ENCODE measurements around the gene NFIA.

NFIA gene

DNA sequence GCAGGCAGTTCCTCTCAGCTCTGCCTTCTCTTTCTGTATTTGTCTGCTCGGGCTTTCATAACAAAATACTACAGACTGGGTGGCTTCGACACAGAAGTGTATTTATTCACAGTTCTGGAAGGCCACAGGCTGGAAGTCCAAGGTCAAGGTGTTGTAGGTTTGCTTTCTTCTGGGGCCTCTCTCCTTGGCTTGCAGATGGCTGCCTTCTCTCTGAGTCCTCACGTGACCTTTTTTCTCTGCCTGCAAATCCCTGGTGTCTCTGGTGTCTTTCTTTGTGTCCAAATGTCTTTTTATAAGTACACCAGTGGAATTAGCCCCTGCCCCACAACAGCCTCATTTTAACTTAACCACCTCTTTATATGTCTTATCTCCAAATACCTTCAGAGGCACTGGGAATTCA is 392.6 kb downstream of the NFIA start:
- no peak for DNase-seq

DNA sequence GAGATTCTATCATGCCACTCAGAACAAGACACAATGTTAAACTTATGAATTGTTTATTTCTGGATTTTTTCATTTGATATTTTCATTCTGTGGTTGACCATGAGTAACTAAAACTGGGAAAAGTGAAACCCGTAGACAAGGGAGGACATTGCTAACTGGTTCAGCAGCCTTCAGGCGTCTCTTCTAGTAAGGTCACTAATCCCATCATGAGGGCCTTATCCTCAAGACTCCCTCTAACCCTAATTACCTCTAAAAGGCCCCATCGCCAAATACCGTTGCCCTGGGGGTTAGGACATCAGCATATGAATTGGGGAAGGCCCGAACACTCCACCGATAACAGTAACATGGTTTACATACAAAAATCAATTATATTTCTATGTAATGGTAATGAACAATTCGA is 394.9 kb downstream of the NFIA start:
- no peak for DNase-seq

DNA sequence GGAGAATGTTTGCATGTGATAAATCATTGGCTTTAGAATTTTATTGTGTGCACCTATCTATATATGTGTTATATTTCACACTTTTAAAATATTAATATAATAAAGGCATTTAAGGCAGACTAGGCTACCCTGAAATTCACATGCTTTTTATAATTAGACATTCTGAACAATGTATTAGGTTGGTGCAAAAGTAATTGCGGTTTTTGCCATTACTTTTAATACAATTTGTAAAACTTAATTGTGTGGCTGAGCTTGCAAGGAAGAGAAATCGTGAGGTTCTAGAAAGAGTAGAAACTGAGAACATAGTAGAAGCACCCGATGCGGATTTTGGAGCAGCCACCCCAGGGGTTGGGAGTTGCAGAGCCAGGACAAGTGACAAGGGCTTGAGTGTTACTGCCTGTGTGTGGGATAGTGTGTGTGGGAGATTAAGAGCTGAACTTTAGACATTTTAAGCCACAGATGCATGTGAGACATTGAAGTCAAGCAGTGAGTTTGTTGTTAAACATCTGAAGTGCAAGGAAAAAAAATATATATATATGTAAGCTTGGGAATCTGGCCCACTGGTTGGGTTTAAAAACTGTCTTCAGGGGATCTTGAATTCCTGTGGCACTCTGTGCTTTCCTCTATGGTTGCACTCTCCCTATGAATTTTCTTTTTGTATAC is 398.0 kb downstream of the NFIA start:
- no peak for DNase-seq

- DNase-seq: no peak
These were observed 399.0 kb downstream of the NFIA start for GRCh38 chr1:61481315-61481715.

DNA sequence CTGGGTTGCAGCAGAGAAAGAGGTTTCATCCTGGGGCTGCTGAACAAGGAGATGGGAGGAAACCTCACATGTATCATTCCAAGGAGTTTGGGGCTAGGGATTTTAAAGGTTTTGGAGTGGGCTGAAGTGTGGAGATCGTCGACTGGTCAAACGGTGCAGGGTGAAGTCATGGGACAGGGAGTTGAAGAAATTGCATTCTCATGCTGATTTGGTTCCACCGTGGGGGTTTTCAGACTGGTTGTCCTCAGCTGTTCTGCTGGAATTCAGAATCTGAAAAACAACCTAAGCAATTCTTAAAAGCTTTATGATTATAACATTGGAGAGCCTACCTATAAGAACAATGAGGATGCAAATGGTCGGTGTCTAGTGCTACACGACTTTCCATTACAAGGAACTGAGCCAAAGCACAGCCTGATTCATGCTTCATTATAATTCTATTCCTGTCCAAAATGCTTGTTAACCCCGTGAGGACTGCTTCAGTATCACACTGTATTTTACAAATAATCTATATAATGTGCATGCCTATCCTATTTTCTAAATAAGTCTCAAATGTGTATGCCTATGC is 399.9 kb downstream of the NFIA start:
- no peak for DNase-seq

DNA sequence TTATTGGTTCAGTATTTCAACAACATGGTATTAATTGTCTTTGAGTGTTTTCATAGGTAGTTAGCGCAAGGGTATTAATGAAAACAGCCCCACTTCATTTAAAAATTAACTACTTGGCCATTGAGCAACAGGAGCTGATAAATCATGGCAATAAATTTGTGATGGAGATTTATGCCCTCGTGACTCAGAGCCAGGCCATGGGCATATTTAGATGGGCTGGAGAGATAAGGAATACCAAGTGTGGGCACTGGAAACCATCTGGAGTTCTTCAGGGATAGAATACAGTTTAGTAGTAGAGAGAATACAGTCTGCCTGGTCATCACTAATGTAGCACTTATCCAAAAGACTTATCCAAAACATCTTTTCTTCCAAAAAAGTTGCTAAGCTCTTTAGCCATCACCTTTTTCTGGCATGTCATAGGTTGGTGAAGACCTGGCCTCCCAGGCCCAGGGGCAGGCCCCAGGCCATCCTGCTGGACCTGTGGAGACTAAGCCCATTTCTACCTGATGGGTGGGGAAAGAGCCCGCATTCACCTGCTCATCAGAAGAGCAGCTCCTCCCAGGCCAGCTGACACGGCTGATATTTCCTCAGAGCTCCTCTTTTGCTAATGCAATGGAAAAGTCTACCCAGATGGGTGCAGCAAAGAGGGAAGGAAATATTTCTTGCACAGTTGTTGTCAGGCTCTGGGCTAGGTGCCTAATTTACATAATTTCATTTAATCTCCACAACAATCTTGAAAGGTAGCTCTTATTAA is 404.6 kb downstream of the NFIA start:
- no peak for DNase-seq

DNA sequence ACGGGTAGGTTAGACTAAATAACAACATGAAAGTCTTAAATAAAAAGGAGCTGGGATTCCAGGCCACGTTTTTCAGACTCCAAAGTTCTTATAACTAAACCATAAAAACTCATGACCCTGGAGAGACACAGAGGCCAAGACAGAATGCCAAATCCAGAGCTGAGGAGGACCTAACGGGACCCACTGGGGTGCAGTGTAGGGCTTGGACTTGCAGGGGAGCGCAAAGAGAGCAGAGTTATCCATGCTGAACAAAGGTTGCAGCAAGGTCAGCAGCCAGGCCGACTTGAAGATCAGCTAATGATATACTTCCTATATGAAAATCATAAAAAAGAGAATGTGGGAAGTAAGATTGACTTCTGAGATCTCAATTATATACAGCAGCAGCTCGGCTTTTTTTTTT is 405.4 kb downstream of the NFIA start:
- no peak for DNase-seq

DNA sequence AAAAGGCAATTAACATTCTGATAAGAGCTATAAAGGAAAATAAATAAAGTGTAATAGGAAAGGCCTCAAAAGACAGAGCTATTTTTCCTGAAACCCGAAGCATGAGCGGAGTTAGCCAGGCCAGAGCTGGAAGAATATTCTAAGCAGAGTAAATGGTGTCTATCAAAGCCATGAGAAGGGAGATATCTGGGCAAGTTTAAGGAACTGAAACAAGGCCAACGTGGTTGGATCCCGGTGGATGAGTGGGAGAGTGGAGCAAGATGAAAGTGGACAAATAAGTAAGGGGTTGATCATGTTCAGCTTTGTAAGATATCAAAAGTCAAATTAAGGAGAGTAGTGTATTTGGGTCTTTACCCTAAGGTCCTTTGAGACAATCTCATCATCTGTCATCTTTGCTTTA is 408.6 kb downstream of the NFIA start:
- no peak for DNase-seq

DNA sequence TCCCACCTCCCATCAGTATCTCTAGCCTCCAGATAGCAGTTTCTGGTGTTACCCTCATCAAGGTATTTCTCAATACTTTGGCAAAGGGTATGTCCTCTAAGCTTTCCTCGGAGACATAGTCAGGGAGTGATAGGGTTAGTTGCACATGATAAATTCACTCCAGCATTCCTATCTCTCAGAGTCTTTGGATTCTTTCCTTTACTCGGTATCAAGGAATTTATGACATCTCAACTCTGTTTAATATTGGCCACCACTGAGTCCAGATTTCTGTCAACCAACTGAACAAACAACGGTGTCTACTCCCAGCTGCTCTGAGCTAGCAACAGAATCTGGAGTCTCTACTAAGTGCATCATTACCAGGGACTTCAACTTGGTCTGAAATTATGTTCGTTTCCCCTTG is 409.1 kb downstream of the NFIA start:
- no peak for DNase-seq

DNA sequence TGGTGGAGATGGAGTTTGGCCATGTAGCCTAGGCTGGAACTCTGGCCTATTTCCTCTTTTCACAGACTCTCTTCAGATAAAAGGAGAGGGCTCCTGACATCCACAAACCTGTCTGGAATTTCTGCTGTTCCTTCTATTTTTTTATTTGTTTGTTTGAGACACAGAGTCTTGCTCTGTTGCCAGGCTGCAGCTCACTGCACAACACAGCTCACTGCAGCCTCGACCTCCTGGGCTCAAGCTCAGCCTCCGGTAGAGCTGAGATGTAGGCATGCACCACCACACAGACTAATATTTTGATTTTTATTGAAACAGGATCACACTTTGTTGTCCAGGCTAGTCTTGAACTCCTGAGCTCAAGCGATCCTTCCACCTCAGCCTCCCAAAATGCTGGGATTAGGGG is 411.6 kb downstream of the NFIA start:
- DNase-seq: no peak

DNA sequence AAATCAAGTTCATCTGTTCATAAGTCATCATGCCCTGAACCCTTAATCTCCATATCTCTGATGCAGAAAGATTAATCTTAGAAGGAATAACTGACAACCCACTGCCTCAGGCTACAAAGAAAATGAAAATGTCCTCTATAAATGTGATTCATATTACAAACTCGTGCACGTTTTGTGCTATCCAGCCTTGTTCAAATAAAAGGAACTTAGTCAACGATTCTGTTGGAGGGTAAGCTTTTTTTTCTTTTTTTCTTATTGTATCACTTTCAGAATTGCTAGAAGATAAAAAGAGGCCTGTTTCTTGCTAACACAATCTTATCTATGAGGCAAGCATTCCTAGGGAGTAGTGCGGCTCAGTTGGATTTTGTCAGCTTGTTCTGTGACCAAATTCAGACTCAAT is 414.1 kb downstream of the NFIA start:
- no peak for DNase-seq

DNA sequence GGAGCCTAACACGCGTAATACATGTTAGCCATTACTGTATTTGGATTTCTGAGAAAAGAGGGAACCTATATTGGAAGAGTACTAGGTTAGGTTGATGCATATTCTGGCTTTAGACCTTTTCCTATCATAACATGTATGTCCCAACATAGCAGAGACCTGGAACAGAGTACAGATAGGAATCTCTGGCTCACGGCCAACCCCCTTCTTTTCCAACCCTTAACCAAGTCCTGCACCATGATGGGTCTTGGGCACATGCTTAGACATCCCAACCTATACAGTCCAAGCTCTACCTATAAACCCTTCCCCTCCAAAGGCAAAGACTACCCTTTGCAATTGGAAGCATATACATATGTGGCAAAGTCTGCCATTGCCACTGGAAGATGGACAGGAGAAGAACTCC is 414.7 kb downstream of the NFIA start:
- no peak for DNase-seq

DNA sequence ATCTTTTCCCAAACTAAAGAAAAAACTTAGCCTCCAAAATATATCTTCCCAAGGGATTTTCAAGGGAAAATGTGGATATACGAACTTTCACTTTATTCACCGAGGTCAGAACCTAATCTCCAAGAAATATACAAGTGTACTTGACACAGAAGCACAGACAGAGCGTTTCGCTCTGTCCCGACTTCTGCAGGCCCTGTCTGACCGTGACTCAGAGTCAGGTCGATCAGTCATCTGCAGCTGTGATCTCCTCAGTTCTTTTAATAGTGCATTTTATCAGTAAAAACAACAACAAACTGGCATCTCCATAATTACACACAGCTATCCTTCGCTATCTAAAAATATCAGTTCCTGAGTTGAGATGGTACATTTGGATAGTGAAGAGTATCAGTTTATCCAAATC is 416.0 kb downstream of the NFIA start:
- no peak for DNase-seq

DNA sequence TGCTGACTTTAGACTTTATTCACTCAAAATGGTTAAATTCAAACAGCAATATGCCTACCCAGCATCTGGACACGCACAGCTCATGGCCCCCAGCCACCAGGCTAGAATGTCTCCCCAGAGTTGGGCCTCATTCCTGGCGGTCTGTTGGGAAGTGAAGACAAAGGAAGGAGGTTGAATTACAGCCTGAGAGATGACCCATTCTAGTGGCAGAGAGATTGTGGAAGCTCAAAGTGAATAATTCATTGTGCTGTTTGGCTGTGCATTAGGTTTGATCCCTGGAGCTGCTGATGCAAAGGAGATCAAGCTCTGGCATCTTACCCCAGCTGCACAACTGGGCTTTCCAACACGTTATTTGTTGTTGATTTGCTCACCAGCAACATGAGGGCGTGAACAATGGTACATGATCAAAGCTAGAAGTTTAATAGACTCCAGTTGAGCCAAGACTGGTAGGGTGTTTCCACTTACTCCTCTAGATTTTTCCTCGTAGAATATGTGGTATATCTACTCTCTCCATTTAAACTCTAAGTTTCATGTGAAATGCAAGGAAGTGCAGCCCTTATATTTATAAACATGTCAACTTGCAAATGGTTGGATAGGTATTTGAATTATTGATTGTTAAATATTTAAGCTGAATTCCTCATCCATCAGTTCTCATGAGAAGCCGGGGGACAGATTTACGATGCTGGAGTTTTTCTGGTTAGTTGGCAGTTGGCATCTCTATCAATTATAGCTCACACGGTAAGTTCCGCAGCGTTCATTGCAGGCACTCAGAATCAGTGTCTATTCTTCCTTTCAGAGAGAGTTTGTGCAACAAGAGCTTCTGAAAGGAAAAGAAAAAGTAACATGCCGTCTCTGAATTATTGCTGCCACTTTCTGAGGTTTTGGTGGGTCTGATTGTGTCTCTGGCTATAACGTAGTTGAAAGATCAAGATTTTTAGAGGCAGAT is 419.9 kb downstream of the NFIA start:
- no peak for DNase-seq

GRCh38 chr1:61504305-61504704 is 421.9 kb downstream of the NFIA start:
- DNase-seq: no peak

- DNase-seq: no peak
These were observed 422.6 kb downstream of the NFIA start for GRCh38 chr1:61504852-61505390.

DNA sequence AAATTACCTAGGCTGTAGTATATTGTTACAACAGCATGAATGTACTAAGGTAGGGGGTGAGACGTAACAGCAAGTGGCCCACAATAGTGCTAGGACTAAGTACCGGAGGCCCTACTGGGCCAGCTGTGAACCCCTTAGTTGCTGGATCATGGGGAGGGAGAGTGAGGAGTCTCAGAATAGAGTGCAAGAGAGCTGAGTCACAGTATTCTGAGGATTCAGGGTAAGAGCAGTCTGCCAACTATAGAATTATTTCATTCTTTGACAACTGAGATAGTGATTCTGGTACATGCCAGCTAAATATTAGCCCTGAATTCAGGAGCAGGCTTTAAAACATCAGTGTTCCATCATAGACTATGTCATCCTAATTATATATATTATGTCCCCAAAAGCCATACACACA is 423.9 kb downstream of the NFIA start:
- no peak for DNase-seq

GRCh38 chr1:61506944-61507500 is 424.7 kb downstream of the NFIA start:
- no peak for DNase-seq

Data from SHP77 (cell line).